DMS114 treated with DMSO at 0.1 percent for 48 hours (cell line): ENCODE data around the gene SLC16A3.
"Not testable (repeated sequence)": the region's sequence is repeated elsewhere in the genome, so short reads cannot be mapped to it uniquely, and the experiment has no call there.

Source experiments
- DNase-seq: peaks from one replicate; lab custom pipeline; 2025; ENCODE audit not compliant: unreplicated experiment; lab: John Stamatoyannopoulos, UW

The SLC16A3 gene

GRCh38 chr17:82259972-82260961 is 31.4 kb downstream of the SLC16A3 start:
- DNase-seq: not testable (repeated sequence)

GRCh38 chr17:82262344-82262743 is 33.5 kb downstream of the SLC16A3 start:
- no peak for DNase-seq

- no peak for DNase-seq
Measured at GRCh38 chr17:82263641-82264040, 34.8 kb downstream of the SLC16A3 start.

- DNase-seq: no peak
Measured at GRCh38 chr17:82266142-82266541, 37.3 kb downstream of the SLC16A3 start.

GRCh38 chr17:82267575-82268379 is 38.9 kb downstream of the SLC16A3 start:
- DNase-seq: no peak

- DNase-seq: no peak
Measured at GRCh38 chr17:82269138-82269881, 40.5 kb downstream of the SLC16A3 start.

- no peak for DNase-seq
Measured at GRCh38 chr17:82269882-82270500, 41.1 kb downstream of the SLC16A3 start.

- DNase-seq: no peak
Measured at GRCh38 chr17:82270651-82271050, 41.8 kb downstream of the SLC16A3 start.

GRCh38 chr17:82271401-82271800 is 42.6 kb downstream of the SLC16A3 start:
- DNase-seq: no peak

- no peak for DNase-seq
Measured at GRCh38 chr17:82272495-82273326, 43.9 kb downstream of the SLC16A3 start.

- peak; percentile 59 for DNase-seq
Measured at GRCh38 chr17:82273327-82274133, 44.7 kb downstream of the SLC16A3 start, which contains the start of gene CSNK1D. Gene CSNK1D, minus strand, starts transcription at chr17:82273700. Its CDS starts 319 bp downstream, at chr17:82273381.

- no peak for DNase-seq
Measured at GRCh38 chr17:82274134-82275020, 45.5 kb downstream of the SLC16A3 start.

GRCh38 chr17:82275326-82275725 is 46.5 kb downstream of the SLC16A3 start:
- DNase-seq: no peak

- DNase-seq: no peak
Measured at GRCh38 chr17:82276938-82277337, 48.1 kb downstream of the SLC16A3 start.

- no peak for DNase-seq
Measured at GRCh38 chr17:82277851-82278250, 49.0 kb downstream of the SLC16A3 start.

GRCh38 chr17:82278308-82278707 is 49.5 kb downstream of the SLC16A3 start:
- no peak for DNase-seq

GRCh38 chr17:82278786-82279391 is 50.0 kb downstream of the SLC16A3 start:
- DNase-seq: no peak
